ENCODE data around the gene SYCP3.

Gene SYCP3

GRCh38 chr12:101738920-101739665 lies at the start of gene SYCP3:
TSS of gene SYCP3 (minus strand) at chr12:101739462. CDS start at chr12:101737935, 1,527 bp downstream.
- Histone ChIP-seq H3K4me2 (ENCODE audit: insufficient read depth, low read length) (no peak within 1 kb of the TSS), H3K79me2 (ENCODE audit: insufficient read depth, low read length) (no peaks in the 10 kb centered on the region), H3K4me1 (ENCODE audit: insufficient read depth, low read length) (peaks cover 2% of the 10 kb centered on the region; the same call in 1 of the 2 replicates), H3K27me3 (ENCODE audit: insufficient read depth, low read length, poor library complexity) (no peaks in the 10 kb centered on the region), H3K9me3 (ENCODE audit: insufficient read depth, low read length, severe bottlenecking) (no peaks in the 10 kb centered on the region), H3K27ac (ENCODE audit: low read length) (no peak within 1 kb of the TSS), H3K9ac (ENCODE audit: low read depth, low read length) (no peak within 1 kb of the TSS), H3K4me3 (ENCODE audit: low read depth in 1 of 2, low read length in 2 of 2) (no peak within 1 kb of the TSS), H4K20me1 (ENCODE audit: insufficient read depth, low read length) (no peaks in the 10 kb centered on the region), H2AFZ (ENCODE audit: low read depth, low read length) (no peak within 1 kb of the TSS), H3K36me3 (ENCODE audit: insufficient read depth, low read length) (peaks cover 9% of the 10 kb centered on the region)
- no peak for ATAC-seq (ENCODE audit: insufficient read depth, low read depth)
- TF ChIP-seq CTCF (IDR thresholded peaks at IDR 0.05; ENCODE audit: borderline replicate concordance, extremely low read depth, low read length, poor library complexity, severe bottlenecking) (no peak), EZH2 (IDR thresholded peaks at IDR 0.05; ENCODE audit: borderline replicate concordance, low read depth, low read length, severe bottlenecking) (no peak)
- DNase-seq: no peak

GRCh38 chr12:101785671-101786070 lies 46.4 kb upstream of the SYCP3 start:
- ATAC-seq (ENCODE audit: insufficient read depth, low read depth) (no peak), DNase-seq (no peak)
- H3K27ac ChIP-seq (ENCODE audit: low read length): no peak overlapping the region
- H3K4me1 ChIP-seq (ENCODE audit: insufficient read depth, low read length): no peaks in the 10 kb centered on the region
- H3K79me2 ChIP-seq (ENCODE audit: insufficient read depth, low read length): no peaks in the 10 kb centered on the region; the same call in 1 of the 2 replicates
- H4K20me1 ChIP-seq (ENCODE audit: insufficient read depth, low read length): no peaks in the 10 kb centered on the region
- H3K36me3 ChIP-seq (ENCODE audit: insufficient read depth, low read length): peaks cover 73% of the 10 kb centered on the region
- no peaks in the 10 kb centered on the region for H3K27me3 ChIP-seq (ENCODE audit: insufficient read depth, low read length, poor library complexity)
- H3K9ac ChIP-seq (ENCODE audit: low read depth, low read length): no peak overlapping the region
- no peak overlapping the region for H2AFZ ChIP-seq (ENCODE audit: low read depth, low read length)
- TF ChIP-seq EZH2 (IDR thresholded peaks at IDR 0.05; ENCODE audit: borderline replicate concordance, low read depth, low read length, severe bottlenecking): no peak
- TF ChIP-seq CTCF (IDR thresholded peaks at IDR 0.05; ENCODE audit: borderline replicate concordance, extremely low read depth, low read length, poor library complexity, severe bottlenecking): no peak
- no peaks in the 10 kb centered on the region for H3K9me3 ChIP-seq (ENCODE audit: insufficient read depth, low read length, severe bottlenecking)
- H3K4me2 ChIP-seq (ENCODE audit: insufficient read depth, low read length): no peak overlapping the region
- H3K4me3 ChIP-seq (ENCODE audit: low read depth in 1 of 2, low read length in 2 of 2): no peak overlapping the region

- no peaks in the 10 kb centered on the region for H3K4me1 ChIP-seq (ENCODE audit: insufficient read depth, low read length)
- no peaks in the 10 kb centered on the region for H3K9me3 ChIP-seq (ENCODE audit: insufficient read depth, low read length, severe bottlenecking)
- TF ChIP-seq CTCF (IDR thresholded peaks at IDR 0.05; ENCODE audit: borderline replicate concordance, extremely low read depth, low read length, poor library complexity, severe bottlenecking) (no peak), EZH2 (IDR thresholded peaks at IDR 0.05; ENCODE audit: borderline replicate concordance, low read depth, low read length, severe bottlenecking) (no peak)
- H3K4me3 ChIP-seq (ENCODE audit: low read depth in 1 of 2, low read length in 2 of 2): no peak overlapping the region
- peak overlapping the region; percentile 42; the same call in 1 of the 2 replicates for H3K27ac ChIP-seq (ENCODE audit: low read length)
- peaks cover 71% of the 10 kb centered on the region for H3K36me3 ChIP-seq (ENCODE audit: insufficient read depth, low read length)
- H3K79me2 ChIP-seq (ENCODE audit: insufficient read depth, low read length): no peaks in the 10 kb centered on the region
- no peaks in the 10 kb centered on the region for H3K27me3 ChIP-seq (ENCODE audit: insufficient read depth, low read length, poor library complexity)
- DNase-seq (no peak), ATAC-seq (ENCODE audit: insufficient read depth, low read depth) (no peak)
- H4K20me1 ChIP-seq (ENCODE audit: insufficient read depth, low read length): no peaks in the 10 kb centered on the region
- no peak overlapping the region for H2AFZ ChIP-seq (ENCODE audit: low read depth, low read length)
- no peak overlapping the region for H3K9ac ChIP-seq (ENCODE audit: low read depth, low read length)
- no peak overlapping the region for H3K4me2 ChIP-seq (ENCODE audit: insufficient read depth, low read length)
These were observed 45.1 kb upstream of the SYCP3 start for GRCh38 chr12:101784376-101784775.

Data from DND-41 (cell line).